ENCODE data around the gene ELP4. TPM values are rescaled to one million over a fixed set of nuclear protein-coding genes. Genes with fewer than 3 reads are reported as not detected.

The ELP4 gene
- total and polyA plus RNA-seq, 2 donors (not counting 1 experiment from before 2014, with no cell fraction given): 7.1 to 31.3 TPM

DNA sequence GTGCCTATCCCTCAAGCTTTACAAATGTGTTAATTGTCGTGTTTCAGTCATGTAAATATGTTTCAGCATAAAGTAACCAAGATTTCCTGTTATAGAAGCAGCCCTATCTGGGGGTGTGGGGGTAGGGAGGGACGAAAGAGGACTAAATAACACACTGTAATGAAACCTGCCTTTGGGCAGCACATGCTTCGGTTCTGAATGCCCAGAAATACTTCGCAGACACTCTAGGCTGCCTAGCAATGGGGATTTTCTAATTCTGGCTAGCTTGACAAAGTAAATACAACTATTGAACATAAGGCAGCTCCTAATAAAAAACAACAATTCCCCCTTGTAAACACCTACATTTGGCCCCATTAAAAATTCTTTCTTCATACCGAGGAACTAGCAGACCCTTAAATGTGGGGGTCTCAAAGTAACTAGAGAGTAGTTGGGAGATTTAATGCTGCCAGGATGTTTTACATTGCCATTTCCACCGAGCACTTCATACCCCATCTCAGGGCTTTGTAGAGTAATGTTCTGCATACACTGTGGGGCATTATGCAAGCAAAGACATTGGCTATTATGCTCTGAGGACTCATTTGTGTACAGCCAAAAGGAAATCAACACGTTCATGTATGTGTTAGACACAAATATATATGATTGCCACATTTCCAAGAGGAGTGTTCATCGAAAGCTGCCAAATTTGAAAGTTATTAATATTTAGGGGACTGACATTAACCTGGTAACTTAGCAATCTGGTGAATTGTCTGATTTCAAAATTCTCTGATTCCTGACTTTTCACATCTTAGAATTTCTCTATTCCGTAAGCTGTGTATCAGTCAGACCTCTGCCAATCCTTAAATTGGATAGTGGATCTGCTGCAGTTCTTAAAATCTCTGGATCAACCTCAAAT lies 259.4 kb downstream of the ELP4 start:
- TF ChIP-seq EZH2 (IDR thresholded peaks at IDR 0.05; ENCODE audit: borderline replicate concordance, insufficient read depth, low read depth, low read length, poor library complexity, severe bottlenecking): no peak
- TF ChIP-seq, protein P1, sequence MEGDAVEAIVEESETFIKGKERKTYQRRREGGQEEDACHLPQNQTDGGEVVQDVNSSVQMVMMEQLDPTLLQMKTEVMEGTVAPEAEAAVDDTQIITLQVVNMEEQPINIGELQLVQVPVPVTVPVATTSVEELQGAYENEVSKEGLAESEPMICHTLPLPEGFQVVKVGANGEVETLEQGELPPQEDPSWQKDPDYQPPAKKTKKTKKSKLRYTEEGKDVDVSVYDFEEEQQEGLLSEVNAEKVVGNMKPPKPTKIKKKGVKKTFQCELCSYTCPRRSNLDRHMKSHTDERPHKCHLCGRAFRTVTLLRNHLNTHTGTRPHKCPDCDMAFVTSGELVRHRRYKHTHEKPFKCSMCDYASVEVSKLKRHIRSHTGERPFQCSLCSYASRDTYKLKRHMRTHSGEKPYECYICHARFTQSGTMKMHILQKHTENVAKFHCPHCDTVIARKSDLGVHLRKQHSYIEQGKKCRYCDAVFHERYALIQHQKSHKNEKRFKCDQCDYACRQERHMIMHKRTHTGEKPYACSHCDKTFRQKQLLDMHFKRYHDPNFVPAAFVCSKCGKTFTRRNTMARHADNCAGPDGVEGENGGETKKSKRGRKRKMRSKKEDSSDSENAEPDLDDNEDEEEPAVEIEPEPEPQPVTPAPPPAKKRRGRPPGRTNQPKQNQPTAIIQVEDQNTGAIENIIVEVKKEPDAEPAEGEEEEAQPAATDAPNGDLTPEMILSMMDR (IDR thresholded peaks at IDR 0.05): no peak
- Mint-ChIP-seq H3K4me3 (no peak overlapping the region), H3K27me3 (no peaks in the 10 kb centered on the region), H3K9me3 (ENCODE audit: insufficient read depth) (no peaks in the 10 kb centered on the region), H3K4me1 (no peaks in the 10 kb centered on the region), H3K27ac (no peak overlapping the region)
- no peaks in the 10 kb centered on the region for H3K79me2 ChIP-seq (ENCODE audit: control insufficient read depth, insufficient read depth, low read length)
- ChIA-PET POLR2A (no interaction called here), CTCF (no interaction called here)
- no peaks in the 10 kb centered on the region for H3K9me3 ChIP-seq (ENCODE audit: control extremely low read depth in 1 of 3, control insufficient read depth in 2 of 3, insufficient read depth in 1 of 3, low read length in 2 of 3)
- H3K27ac ChIP-seq (ENCODE audit: low read length in 2 of 2): no peak overlapping the region
- no peak overlapping the region for H3K4me2 ChIP-seq (replicated peaks; ENCODE audit: low read depth, low read length, poor library complexity, severe bottlenecking)
- H3K27me3 ChIP-seq (replicated peaks in 1 of 4; ENCODE audit: control extremely low read depth in 1 of 4, control insufficient read depth in 3 of 4, insufficient read depth in 4 of 4, low read length in 3 of 4): no peaks in the 10 kb centered on the region
- no peak overlapping the region for H2AFZ ChIP-seq (ENCODE audit: insufficient read depth, low read depth, low read length, poor library complexity, severe bottlenecking)
- H3K36me3 ChIP-seq (replicated peaks in 1 of 2; ENCODE audit: control extremely low read depth in 1 of 2, control insufficient read depth in 1 of 2, extremely low read depth in 1 of 2, insufficient read depth in 2 of 2, low read length in 1 of 2): no peaks in the 10 kb centered on the region
- ATAC-seq (ENCODE audit: low read depth): no peak
- H3K9ac ChIP-seq (ENCODE audit: low read length): no peak overlapping the region
- no peaks in the 10 kb centered on the region for H4K20me1 ChIP-seq (ENCODE audit: control insufficient read depth, insufficient read depth, low read length, poor library complexity, severe bottlenecking)
- no peak for DNase-seq
- intact Hi-C loops (cut with micrococcal nuclease): no loop called here
- 92% methylated on average over 2 of the region's 9 CpGs for WGBS (ENCODE audit: insufficient coverage)
- no peak overlapping the region for H3K4me3 ChIP-seq (ENCODE audit: control extremely low read depth in 1 of 5, extremely low read depth in 1 of 5, insufficient read depth in 1 of 5, low read depth in 2 of 5, low read length in 4 of 5)
- H3K4me1 ChIP-seq (ENCODE audit: control insufficient read depth in 2 of 2, insufficient read depth in 2 of 2, low read length in 2 of 2): no peaks in the 10 kb centered on the region

DNA sequence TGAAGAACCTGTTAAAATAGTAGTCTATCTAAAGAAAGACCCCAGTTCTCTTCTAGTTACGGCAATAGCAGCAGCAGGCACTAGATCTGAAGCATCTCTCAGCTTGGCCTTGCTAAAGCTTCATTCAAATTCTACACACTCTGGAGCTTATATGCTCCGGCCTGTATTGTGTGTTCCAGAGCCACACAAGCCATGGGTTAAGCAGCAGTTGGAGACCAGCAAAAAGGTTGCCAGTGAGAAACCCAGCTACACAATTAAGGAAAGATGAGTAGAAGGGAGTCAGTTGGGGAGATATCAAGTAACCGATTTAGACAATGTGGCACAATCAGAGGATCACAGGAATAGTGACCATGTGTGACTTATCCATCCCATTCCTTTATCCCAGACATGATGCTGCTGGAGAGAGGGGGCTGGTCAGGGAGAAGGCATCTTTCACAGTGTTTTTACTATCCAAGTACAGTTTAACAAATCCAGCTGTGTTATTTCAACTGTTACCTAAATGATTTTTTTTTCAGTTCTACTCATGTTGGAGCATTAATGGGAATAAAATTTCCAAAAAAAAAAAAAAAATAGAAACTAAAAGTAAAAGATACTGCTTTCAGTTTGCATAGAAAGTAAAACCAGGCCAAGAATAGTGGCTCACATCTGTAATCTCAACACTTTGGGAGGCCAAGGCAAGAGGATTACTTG lies 260.6 kb downstream of the ELP4 start:
- Histone ChIP-seq H3K27me3 (replicated peaks in 1 of 4; ENCODE audit: control extremely low read depth in 1 of 4, control insufficient read depth in 3 of 4, insufficient read depth in 4 of 4, low read length in 3 of 4) (no peaks in the 10 kb centered on the region), H3K9me3 (ENCODE audit: control extremely low read depth in 1 of 3, control insufficient read depth in 2 of 3, insufficient read depth in 1 of 3, low read length in 2 of 3) (no peaks in the 10 kb centered on the region), H3K4me1 (ENCODE audit: control insufficient read depth in 2 of 2, insufficient read depth in 2 of 2, low read length in 2 of 2) (no peaks in the 10 kb centered on the region), H3K36me3 (replicated peaks in 1 of 2; ENCODE audit: control extremely low read depth in 1 of 2, control insufficient read depth in 1 of 2, extremely low read depth in 1 of 2, insufficient read depth in 2 of 2, low read length in 1 of 2) (no peaks in the 10 kb centered on the region), H4K20me1 (ENCODE audit: control insufficient read depth, insufficient read depth, low read length, poor library complexity, severe bottlenecking) (no peaks in the 10 kb centered on the region), H3K79me2 (ENCODE audit: control insufficient read depth, insufficient read depth, low read length) (no peaks in the 10 kb centered on the region), H3K4me2 (replicated peaks; ENCODE audit: low read depth, low read length, poor library complexity, severe bottlenecking) (no peak overlapping the region), H3K27ac (ENCODE audit: low read length in 2 of 2) (no peak overlapping the region), H2AFZ (ENCODE audit: insufficient read depth, low read depth, low read length, poor library complexity, severe bottlenecking) (no peak overlapping the region), H3K9ac (ENCODE audit: low read length) (no peak overlapping the region), H3K4me3 (ENCODE audit: control extremely low read depth in 1 of 5, extremely low read depth in 1 of 5, insufficient read depth in 1 of 5, low read depth in 2 of 5, low read length in 4 of 5) (no peak overlapping the region)
- CTCF ChIA-PET: no interaction called here
- H3K4me1 Mint-ChIP-seq: no peaks in the 10 kb centered on the region
- H3K4me3 Mint-ChIP-seq: no peak overlapping the region
- H3K27me3 Mint-ChIP-seq: no peaks in the 10 kb centered on the region
- POLR2A ChIA-PET: no interaction called here
- intact Hi-C loops (cut with micrococcal nuclease): no loop called here
- WGBS (ENCODE audit: insufficient coverage): 100% methylated on average over 1 of the region's 3 CpGs
- ATAC-seq (ENCODE audit: low read depth) (no peak), DNase-seq (no peak)
- TF ChIP-seq, protein P1 (IDR thresholded peaks at IDR 0.05): no peak
- TF ChIP-seq EZH2 (IDR thresholded peaks at IDR 0.05; ENCODE audit: borderline replicate concordance, insufficient read depth, low read depth, low read length, poor library complexity, severe bottlenecking): no peak
- H3K27ac Mint-ChIP-seq: no peak overlapping the region
- H3K9me3 Mint-ChIP-seq (ENCODE audit: insufficient read depth): no peaks in the 10 kb centered on the region

Measured in B cell (primary cell).